Ishikawa (cell line): ENCODE data around the gene NUP54.

Experiments
- CEBPB ChIP-seq: IDR thresholded peaks from 2 replicates; pipeline ENCODE4 v1.6.1; 2012
- CREB1 ChIP-seq: IDR thresholded peaks from 2 replicates; pipeline ENCODE4 v1.6.1; 2012; ENCODE audit warnings: low read depth
- EGR1 ChIP-seq: IDR thresholded peaks from 2 replicates; pipeline ENCODE4 v1.6.1; 2012
- EP300 ChIP-seq: IDR thresholded peaks from 2 replicates; pipeline ENCODE4 v1.6.1; 2012; ENCODE audit warnings: borderline replicate concordance
- FOXM1 ChIP-seq: IDR thresholded peaks from 2 replicates; pipeline ENCODE4 v1.6.1; 2012; ENCODE audit warnings: low read depth, borderline replicate concordance
- NFIC ChIP-seq: IDR thresholded peaks from 2 replicates; pipeline ENCODE4 v1.6.1; 2012
- RAD21 ChIP-seq: IDR thresholded peaks from 2 replicates; pipeline ENCODE4 v1.6.1; 2012; ENCODE audit warnings: low read depth
- TAF1 ChIP-seq: IDR thresholded peaks from 2 replicates; pipeline ENCODE4 v1.6.1; 2012; ENCODE audit warnings: low read depth, mild to moderate bottlenecking
- TCF12 ChIP-seq: IDR thresholded peaks from 2 replicates; pipeline ENCODE4 v1.6.1; 2012; ENCODE audit warnings: low read depth
- TEAD4 ChIP-seq: IDR thresholded peaks from 2 replicates; pipeline ENCODE4 v1.6.1; 2012
- YY1 ChIP-seq: IDR thresholded peaks from 2 replicates; pipeline ENCODE4 v1.6.1; 2012; ENCODE audit warnings: low read depth
- ZBTB7A ChIP-seq: IDR thresholded peaks from 2 replicates; pipeline ENCODE4 v1.6.1; 2012; ENCODE audit warnings: low read depth
- TF ChIP-seq, protein P1 (sequence below): IDR thresholded peaks from 2 replicates; pipeline ENCODE4 v1.6.1; 2012
- TF ChIP-seq, protein P2 (sequence below): IDR thresholded peaks from 2 replicates; pipeline ENCODE4 v1.6.1; 2012; ENCODE audit warnings: low read depth, mild to moderate bottlenecking
- TF ChIP-seq, protein P3 (sequence below): IDR thresholded peaks from 2 replicates; pipeline ENCODE4 v1.6.1; 2012

The NUP54 gene

DNA sequence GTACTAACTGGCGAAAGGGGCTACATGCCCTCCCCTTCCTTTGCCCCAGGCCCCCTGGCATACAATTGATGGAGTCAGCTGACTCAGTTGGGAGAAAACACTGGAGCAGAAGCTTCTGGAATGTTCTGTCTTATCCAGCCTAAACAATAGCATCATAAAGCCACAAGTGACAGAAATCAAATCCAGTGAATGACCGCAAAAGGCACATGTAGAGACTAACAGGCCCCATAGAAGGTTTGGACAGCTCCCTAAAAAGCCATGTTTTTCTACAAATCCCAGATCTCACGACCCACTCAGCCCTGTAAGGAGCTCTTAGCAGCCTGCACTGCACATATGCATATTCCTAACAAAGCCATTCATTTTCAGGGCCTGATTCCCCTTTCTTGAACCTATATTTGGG is 40.4 kb upstream of the NUP54 start:
- TF ChIP-seq, protein P1, sequence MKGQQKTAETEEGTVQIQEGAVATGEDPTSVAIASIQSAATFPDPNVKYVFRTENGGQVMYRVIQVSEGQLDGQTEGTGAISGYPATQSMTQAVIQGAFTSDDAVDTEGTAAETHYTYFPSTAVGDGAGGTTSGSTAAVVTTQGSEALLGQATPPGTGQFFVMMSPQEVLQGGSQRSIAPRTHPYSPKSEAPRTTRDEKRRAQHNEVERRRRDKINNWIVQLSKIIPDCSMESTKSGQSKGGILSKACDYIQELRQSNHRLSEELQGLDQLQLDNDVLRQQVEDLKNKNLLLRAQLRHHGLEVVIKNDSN = no peak
- TF ChIP-seq, protein P2, sequence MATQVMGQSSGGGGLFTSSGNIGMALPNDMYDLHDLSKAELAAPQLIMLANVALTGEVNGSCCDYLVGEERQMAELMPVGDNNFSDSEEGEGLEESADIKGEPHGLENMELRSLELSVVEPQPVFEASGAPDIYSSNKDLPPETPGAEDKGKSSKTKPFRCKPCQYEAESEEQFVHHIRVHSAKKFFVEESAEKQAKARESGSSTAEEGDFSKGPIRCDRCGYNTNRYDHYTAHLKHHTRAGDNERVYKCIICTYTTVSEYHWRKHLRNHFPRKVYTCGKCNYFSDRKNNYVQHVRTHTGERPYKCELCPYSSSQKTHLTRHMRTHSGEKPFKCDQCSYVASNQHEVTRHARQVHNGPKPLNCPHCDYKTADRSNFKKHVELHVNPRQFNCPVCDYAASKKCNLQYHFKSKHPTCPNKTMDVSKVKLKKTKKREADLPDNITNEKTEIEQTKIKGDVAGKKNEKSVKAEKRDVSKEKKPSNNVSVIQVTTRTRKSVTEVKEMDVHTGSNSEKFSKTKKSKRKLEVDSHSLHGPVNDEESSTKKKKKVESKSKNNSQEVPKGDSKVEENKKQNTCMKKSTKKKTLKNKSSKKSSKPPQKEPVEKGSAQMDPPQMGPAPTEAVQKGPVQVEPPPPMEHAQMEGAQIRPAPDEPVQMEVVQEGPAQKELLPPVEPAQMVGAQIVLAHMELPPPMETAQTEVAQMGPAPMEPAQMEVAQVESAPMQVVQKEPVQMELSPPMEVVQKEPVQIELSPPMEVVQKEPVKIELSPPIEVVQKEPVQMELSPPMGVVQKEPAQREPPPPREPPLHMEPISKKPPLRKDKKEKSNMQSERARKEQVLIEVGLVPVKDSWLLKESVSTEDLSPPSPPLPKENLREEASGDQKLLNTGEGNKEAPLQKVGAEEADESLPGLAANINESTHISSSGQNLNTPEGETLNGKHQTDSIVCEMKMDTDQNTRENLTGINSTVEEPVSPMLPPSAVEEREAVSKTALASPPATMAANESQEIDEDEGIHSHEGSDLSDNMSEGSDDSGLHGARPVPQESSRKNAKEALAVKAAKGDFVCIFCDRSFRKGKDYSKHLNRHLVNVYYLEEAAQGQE = peak; percentile 53; the same call in 1 of the 2 replicates

DNA sequence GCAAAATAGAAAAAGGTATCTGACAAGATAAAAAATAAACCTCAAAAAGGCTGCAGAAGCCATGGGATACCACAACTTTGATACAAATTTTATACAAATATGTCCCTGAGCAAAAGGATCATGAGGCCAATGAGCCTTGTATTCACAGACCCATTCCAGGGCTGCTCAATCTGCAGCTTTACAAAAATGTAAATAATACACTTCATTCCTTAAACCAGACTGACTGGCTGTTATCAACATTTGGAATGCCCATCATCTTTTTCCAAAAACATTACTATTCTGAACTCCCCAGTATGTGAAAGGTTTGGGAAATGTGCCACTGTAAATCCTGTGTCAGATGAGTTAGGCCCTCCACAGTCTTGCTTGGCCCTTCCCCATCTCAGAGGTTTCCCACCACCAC is 40.0 kb upstream of the NUP54 start:
- TF ChIP-seq, protein P2 = no peak
- TF ChIP-seq EP300 = no peak
- TF ChIP-seq TCF12 = no peak
- TF ChIP-seq, protein P3, sequence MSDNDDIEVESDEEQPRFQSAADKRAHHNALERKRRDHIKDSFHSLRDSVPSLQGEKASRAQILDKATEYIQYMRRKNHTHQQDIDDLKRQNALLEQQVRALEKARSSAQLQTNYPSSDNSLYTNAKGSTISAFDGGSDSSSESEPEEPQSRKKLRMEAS = no peak
- no peak for TF ChIP-seq FOXM1
- no peak for TF ChIP-seq YY1
- no peak for TF ChIP-seq ZBTB7A

DNA sequence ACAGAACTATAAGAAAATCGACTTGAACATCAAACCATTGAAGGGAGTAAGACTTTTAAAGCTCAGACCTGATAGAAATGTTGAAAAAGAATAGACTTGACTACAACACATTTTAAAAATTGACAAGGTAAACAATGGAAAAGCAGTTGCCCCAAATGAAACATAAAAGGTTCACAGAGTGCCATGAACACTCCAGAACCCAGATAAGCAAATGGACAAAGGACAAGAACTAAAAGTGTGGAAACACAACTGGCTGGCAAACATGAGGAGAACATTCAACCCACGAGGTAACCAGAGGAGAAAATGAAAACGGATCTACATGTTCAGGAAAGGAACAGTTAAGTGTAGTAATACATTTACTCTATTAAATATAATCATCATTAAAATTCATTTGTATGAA is 39.0 kb upstream of the NUP54 start:
- TF ChIP-seq, protein P3 = no peak
- TF ChIP-seq CEBPB = no peak

DNA sequence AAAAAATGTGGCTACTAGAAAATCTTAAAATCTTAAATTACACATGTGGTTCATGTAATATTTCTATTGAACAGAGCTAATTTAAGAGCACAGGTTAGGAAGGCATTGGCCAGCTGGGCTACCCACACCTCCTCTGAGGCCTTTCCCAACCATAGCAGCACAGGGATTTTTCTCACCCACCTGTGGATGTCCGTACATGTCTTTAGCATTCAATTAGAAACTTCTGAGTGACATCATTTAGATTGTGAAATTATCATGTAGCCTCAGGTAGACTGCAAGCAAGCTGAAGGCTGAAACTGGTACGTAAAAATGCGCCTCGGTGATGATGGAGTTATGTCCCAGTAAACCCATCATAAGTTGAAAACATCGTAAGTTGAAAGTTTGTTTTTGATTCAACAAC is 34.3 kb upstream of the NUP54 start:
- no peak for TF ChIP-seq CREB1
- no peak for TF ChIP-seq CEBPB
- no peak for TF ChIP-seq TAF1
- TF ChIP-seq TEAD4 = no peak
- TF ChIP-seq FOXM1 = no peak
- TF ChIP-seq, protein P1 = no peak
- TF ChIP-seq EP300 = no peak
- no peak for TF ChIP-seq RAD21
- TF ChIP-seq YY1 = no peak
- TF ChIP-seq TCF12 = no peak
- no peak for TF ChIP-seq ZBTB7A
- no peak for TF ChIP-seq EGR1
- TF ChIP-seq, protein P3 = no peak
- TF ChIP-seq, protein P2 = no peak
- no peak for TF ChIP-seq NFIC

GRCh38 chr4:76179398-76180318 is 31.5 kb upstream of the NUP54 start:
- TF ChIP-seq RAD21 (peak; percentile 92), CREB1 (no peak)
